T follicular helper cell (primary cell): Measurements from ENCODE around the gene FBN1.

Experiments used
- DNase-seq: peaks from one replicate; pipeline ENCODE4 v3.0.0-alpha.2; 2020; ENCODE audit warnings: low read depth

The FBN1 gene

GRCh38 chr15:48366584-48367312 lies 278.8 kb downstream of the FBN1 start:
- DNase-seq: no peak

- DNase-seq: no peak
These were observed 279.9 kb downstream of the FBN1 start for GRCh38 chr15:48365575-48365974.

- DNase-seq: no peak
These were observed 282.0 kb downstream of the FBN1 start for GRCh38 chr15:48363474-48363873.

GRCh38 chr15:48361685-48362084 lies 283.8 kb downstream of the FBN1 start:
- no peak for DNase-seq

- DNase-seq: no peak
These were observed 284.7 kb downstream of the FBN1 start for GRCh38 chr15:48360841-48361240.
